Trophoblast cell (in vitro differentiated cells and primary cell): ENCODE data around the gene ZNF552.
"Not testable (repeated sequence)": the region's sequence is repeated elsewhere in the genome, so short reads cannot be mapped to it uniquely, and the experiment has no call there.

Source experiments
- DNase-seq, 2 donors: peaks; one replicate each; pipeline ENCODE4 v3.0.0-alpha.2; 2016
- H2AFZ ChIP-seq: 2 replicates; pipeline ENCODE4 v1.6.1; 2013; ENCODE audit warnings: low read length, moderate library complexity, mild to moderate bottlenecking; ENCODE audit not compliant: insufficient read depth, poor library complexity
- H2AK5ac ChIP-seq: 2 replicates; pipeline ENCODE4 v1.6.1; 2013; ENCODE audit warnings: mild to moderate bottlenecking, low read length
- H2BK120ac ChIP-seq: 2 replicates; pipeline ENCODE4 v1.6.1; 2013; ENCODE audit warnings: low read length, mild to moderate bottlenecking, moderate library complexity; ENCODE audit not compliant: insufficient read depth, poor library complexity
- H2BK12ac ChIP-seq: 2 replicates; pipeline ENCODE4 v1.6.1; 2013; ENCODE audit warnings: mild to moderate bottlenecking, low read length, moderate library complexity
- H2BK5ac ChIP-seq: 2 replicates; pipeline ENCODE4 v1.6.1; 2013; ENCODE audit warnings: low read length, low read depth, moderate library complexity, mild to moderate bottlenecking; ENCODE audit not compliant: poor library complexity
- H3K14ac ChIP-seq: 2 replicates; pipeline ENCODE4 v1.6.1; 2013; ENCODE audit warnings: mild to moderate bottlenecking, low read length
- H3K18ac ChIP-seq: 2 replicates; pipeline ENCODE4 v1.6.1; 2013; ENCODE audit warnings: mild to moderate bottlenecking, low read length
- H3K23ac ChIP-seq: 2 replicates; pipeline ENCODE4 v1.6.1; 2013; ENCODE audit warnings: low read length
- H3K27ac ChIP-seq: 2 replicates; pipeline ENCODE4 v1.5.1; 2013; ENCODE audit warnings: low read depth, mild to moderate bottlenecking, inconsistent platforms, low read length, moderate library complexity
- H3K27me3 ChIP-seq: 2 replicates; pipeline ENCODE4 v1.6.1; 2013; ENCODE audit warnings: inconsistent platforms, mild to moderate bottlenecking, low read length, moderate library complexity; ENCODE audit not compliant: insufficient read depth
- H3K36me3 ChIP-seq, 2 experiments: 1 replicate in 1 of 2; 2 replicates in 1 of 2; pipeline ENCODE4 v1.6.1; 2013; ENCODE audit warnings: low read length in 2 of 2, mild to moderate bottlenecking in 2 of 2, moderate library complexity in 1 of 2; ENCODE audit not compliant: insufficient read depth in 2 of 2, control insufficient read depth in 1 of 2
- H3K4ac ChIP-seq: 2 replicates; pipeline ENCODE4 v1.6.1; 2013; ENCODE audit warnings: low read depth, mild to moderate bottlenecking, low read length, moderate library complexity
- H3K4me1 ChIP-seq, 2 experiments: 1 replicate in 1 of 2; 2 replicates in 1 of 2; pipeline ENCODE4 v1.6.1; 2013; ENCODE audit warnings: low read length in 2 of 2, mild to moderate bottlenecking in 2 of 2, moderate library complexity in 1 of 2; ENCODE audit not compliant: insufficient read depth in 2 of 2, control insufficient read depth in 1 of 2
- H3K4me2 ChIP-seq: 2 replicates; pipeline ENCODE4 v1.6.1; 2013; ENCODE audit warnings: inconsistent platforms, mild to moderate bottlenecking, low read length, moderate library complexity
- H3K4me3 ChIP-seq: 2 replicates; pipeline ENCODE4 v1.5.1; 2013; ENCODE audit warnings: mild to moderate bottlenecking, low read depth, low read length, inconsistent platforms
- H3K79me1 ChIP-seq: one replicate; pipeline ENCODE4 v1.6.1; 2013; ENCODE audit warnings: low read length
- H3K79me2 ChIP-seq: 2 replicates; pipeline ENCODE4 v1.6.1; 2013; ENCODE audit warnings: low read length, mild to moderate bottlenecking; ENCODE audit not compliant: control insufficient read depth, insufficient read depth, poor library complexity
- H3K9ac ChIP-seq: 2 replicates; pipeline ENCODE4 v1.6.1; 2013; ENCODE audit warnings: mild to moderate bottlenecking, low read length
- H3K9me3 ChIP-seq: 2 replicates; pipeline ENCODE4 v1.6.1; 2013; ENCODE audit warnings: low read depth, mild to moderate bottlenecking, control low read depth, inconsistent platforms, low read length; ENCODE audit not compliant: insufficient read depth
- H4K12ac ChIP-seq: 2 replicates; pipeline ENCODE4 v1.6.1; 2013; ENCODE audit warnings: low read depth, mild to moderate bottlenecking, low read length, moderate library complexity
- H4K8ac ChIP-seq: 2 replicates; pipeline ENCODE4 v1.6.1; 2013; ENCODE audit warnings: low read depth, mild to moderate bottlenecking, low read length, moderate library complexity
- H4K91ac ChIP-seq: one replicate; pipeline ENCODE4 v1.6.1; 2013; ENCODE audit warnings: low read depth, mild to moderate bottlenecking, low read length, moderate library complexity
- WGBS: extraction: QIAGEN DNeasy Blood & Tissue Kit; methylation state at CpG from one replicate; pipeline ENCODE4 v1.1.7; 2013; ENCODE audit warnings: missing lambda C conversion rate; ENCODE audit not compliant: insufficient read length, insufficient coverage; ENCODE audit errors: extremely low coverage; 5-methylcytosine and 5-hydroxymethylcytosine counted together

Gene ZNF552

GRCh38 chr19:57841122-57841763 lies 26.5 kb upstream of the ZNF552 start:
- no peak overlapping the region for H3K4me3 ChIP-seq
- no peak overlapping the region for H3K14ac ChIP-seq
- no peak overlapping the region for H3K4ac ChIP-seq
- no peaks in the 10 kb centered on the region for H3K79me2 ChIP-seq
- no peak overlapping the region for H2AK5ac ChIP-seq
- H3K27ac ChIP-seq: no peak overlapping the region
- peak; percentile 75 to 93 for DNase-seq
- H3K4me2 ChIP-seq: no peak overlapping the region
- no CpG with 5 or more reads among the region's 6 CpGs for WGBS
- no peak overlapping the region for H4K12ac ChIP-seq
- no peak overlapping the region for H3K23ac ChIP-seq
- H3K79me1 ChIP-seq: no peaks in the 10 kb centered on the region
- no peak overlapping the region for H2BK120ac ChIP-seq
- H3K18ac ChIP-seq: no peak overlapping the region
- no peak overlapping the region for H2BK5ac ChIP-seq
- H4K8ac ChIP-seq: no peak overlapping the region
- no peaks in the 10 kb centered on the region for H3K9me3 ChIP-seq
- H3K27me3 ChIP-seq: no peaks in the 10 kb centered on the region
- H4K91ac ChIP-seq: no peak overlapping the region
- H3K36me3 ChIP-seq: peaks cover 20 to 41% of the 10 kb centered on the region in 2 experiments
- H3K9ac ChIP-seq: no peak overlapping the region
- H2AFZ ChIP-seq: no peak overlapping the region
- H2BK12ac ChIP-seq: no peak overlapping the region
- H3K4me1 ChIP-seq: no peaks in the 10 kb centered on the region

GRCh38 chr19:57838622-57839191 lies 24.0 kb upstream of the ZNF552 start:
- not testable (repeated sequence) for H2BK120ac ChIP-seq, H3K4me3 ChIP-seq, H4K91ac ChIP-seq, H3K4me2 ChIP-seq, H3K27me3 ChIP-seq, H3K9ac ChIP-seq, H2AK5ac ChIP-seq, H3K14ac ChIP-seq, H4K8ac ChIP-seq, H3K9me3 ChIP-seq, H2BK12ac ChIP-seq, H3K27ac ChIP-seq, DNase-seq, H4K12ac ChIP-seq, H3K79me1 ChIP-seq, H3K79me2 ChIP-seq, H3K23ac ChIP-seq, H2BK5ac ChIP-seq, H2AFZ ChIP-seq, H3K18ac ChIP-seq, H3K4me1 ChIP-seq
- H3K4ac ChIP-seq: peak overlapping the region; percentile 47
- peaks cover 11 to 31% of the 10 kb centered on the region in 2 experiments for H3K36me3 ChIP-seq
- no CpG with 5 or more reads among the region's 5 CpGs for WGBS

GRCh38 chr19:57836991-57837390 lies 22.3 kb upstream of the ZNF552 start:
- Histone ChIP-seq H3K4ac (peak overlapping the region; percentile 33), H3K36me3 (peaks cover 9 to 20% of the 10 kb centered on the region in 2 experiments)
- not testable (repeated sequence) for H2AK5ac ChIP-seq, H3K14ac ChIP-seq, H3K9ac ChIP-seq, H3K9me3 ChIP-seq, H3K79me1 ChIP-seq, H3K4me1 ChIP-seq, H3K4me2 ChIP-seq, H3K4me3 ChIP-seq, H3K23ac ChIP-seq, H2BK12ac ChIP-seq, H2BK5ac ChIP-seq, H3K27me3 ChIP-seq, H4K91ac ChIP-seq, H2BK120ac ChIP-seq, DNase-seq, H3K79me2 ChIP-seq, H3K27ac ChIP-seq, H2AFZ ChIP-seq, H4K8ac ChIP-seq, H3K18ac ChIP-seq, H4K12ac ChIP-seq
- WGBS: no CpG with 5 or more reads among the region's 5 CpGs

- DNase-seq: peak; percentile 98 to 99
- peak within 1 kb of the TSS; percentile 74 for H2BK5ac ChIP-seq
- H3K9ac ChIP-seq: peak within 1 kb of the TSS; percentile 75
- peak within 1 kb of the TSS; percentile 75 for H4K91ac ChIP-seq
- H3K27me3 ChIP-seq: no peaks in the 10 kb centered on the region
- H2AK5ac ChIP-seq: peak within 1 kb of the TSS; percentile 42
- H3K9me3 ChIP-seq: no peaks in the 10 kb centered on the region
- peak within 1 kb of the TSS; percentile 95 for H2AFZ ChIP-seq
- H3K4me1 ChIP-seq: peaks cover 12% of the 10 kb centered on the region in 2 experiments
- peak within 1 kb of the TSS; percentile 93 for H4K12ac ChIP-seq
- peak within 1 kb of the TSS; percentile 75 for H3K18ac ChIP-seq
- H3K79me1 ChIP-seq: peaks cover 8% of the 10 kb centered on the region
- peaks cover 8 to 9% of the 10 kb centered on the region in 2 experiments for H3K36me3 ChIP-seq
- no peak within 1 kb of the TSS for H2BK12ac ChIP-seq
- H4K8ac ChIP-seq: peak within 1 kb of the TSS; percentile 96
- H3K79me2 ChIP-seq: peaks cover 14% of the 10 kb centered on the region
- WGBS: no CpG with 5 or more reads among the region's 22 CpGs
- peak within 1 kb of the TSS; percentile 57 for H3K4ac ChIP-seq
- peak within 1 kb of the TSS; percentile 90 for H3K27ac ChIP-seq
- H3K4me3 ChIP-seq: peak within 1 kb of the TSS; percentile 81
- H2BK120ac ChIP-seq: peak within 1 kb of the TSS; percentile 52
- H3K4me2 ChIP-seq: peak within 1 kb of the TSS; percentile 99
- H3K14ac ChIP-seq: peak within 1 kb of the TSS; percentile 94
- no peak within 1 kb of the TSS for H3K23ac ChIP-seq
Observed at GRCh38 chr19:57830071-57830602, 15.4 kb upstream of the ZNF552 start, which contains the start of gene ZNF587B. Gene ZNF587B, plus strand, starts transcription at chr19:57830299. Its CDS starts 230 bp downstream, at chr19:57830529.
